GM19438 (cell line): ENCODE data around the gene OPA3.
A peak's percentile ranks its signal among the peaks of the same experiment; 100 is the strongest.

Experiments
- ATAC-seq: cut with Tn5 transposase; IDR thresholded peaks from one replicate; pipeline ENCODE4 v1.9.1; 2021; ENCODE audit warnings: low read depth; ENCODE audit not compliant: unreplicated experiment

Gene OPA3

DNA sequence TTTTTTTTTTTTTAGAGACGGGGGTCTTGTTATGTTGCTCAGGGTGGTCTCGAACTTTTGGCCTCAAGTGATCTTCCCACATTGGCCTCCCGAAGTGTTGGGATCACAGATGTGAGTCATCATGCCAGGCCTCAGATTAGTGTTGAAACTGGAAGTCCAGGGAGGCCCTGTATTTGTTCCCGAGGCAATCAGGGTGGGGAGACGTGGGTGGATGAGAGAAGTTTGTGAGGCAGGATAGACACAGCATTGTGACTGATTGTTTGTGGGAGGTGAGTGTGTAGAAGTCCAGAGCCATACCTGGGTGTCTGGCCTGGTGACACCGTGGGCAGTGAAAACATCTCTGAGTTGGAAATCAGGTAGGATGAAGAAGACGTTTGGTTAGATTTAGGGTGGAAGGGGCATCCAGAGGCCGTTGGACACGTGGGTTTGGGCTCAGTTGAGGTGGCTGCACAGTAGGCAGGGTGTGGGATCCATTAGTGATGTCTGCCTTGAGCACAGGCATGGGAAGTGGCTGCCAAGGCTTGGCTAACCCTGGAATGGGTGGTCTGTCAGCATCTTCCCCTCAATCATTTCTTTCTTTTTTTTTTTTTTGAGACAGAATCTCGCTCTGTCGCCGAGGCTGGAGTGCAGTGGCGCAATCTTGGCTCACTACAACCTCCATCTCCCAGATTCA is 100.2 kb downstream of the OPA3 start:
- ATAC-seq: no peak

DNA sequence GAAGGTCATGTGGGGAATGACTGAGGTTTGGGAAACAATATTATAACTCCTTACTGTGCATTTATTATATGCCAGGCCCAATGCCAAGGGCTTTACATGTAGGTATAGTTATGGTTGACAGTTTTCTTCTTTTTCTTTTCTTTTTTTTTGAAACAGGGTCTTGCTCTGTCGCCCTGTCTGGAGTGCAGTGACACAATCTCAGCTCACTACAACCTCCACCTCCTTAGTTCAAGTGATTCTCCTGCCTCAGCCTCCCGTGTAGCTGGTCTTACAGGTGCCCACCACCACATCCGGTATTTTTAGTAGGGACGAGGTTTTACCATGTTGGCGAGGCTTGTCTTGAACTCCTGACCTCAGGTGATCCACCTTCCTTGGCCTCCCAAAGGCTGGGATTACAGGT is 101.6 kb downstream of the OPA3 start:
- no peak for ATAC-seq

DNA sequence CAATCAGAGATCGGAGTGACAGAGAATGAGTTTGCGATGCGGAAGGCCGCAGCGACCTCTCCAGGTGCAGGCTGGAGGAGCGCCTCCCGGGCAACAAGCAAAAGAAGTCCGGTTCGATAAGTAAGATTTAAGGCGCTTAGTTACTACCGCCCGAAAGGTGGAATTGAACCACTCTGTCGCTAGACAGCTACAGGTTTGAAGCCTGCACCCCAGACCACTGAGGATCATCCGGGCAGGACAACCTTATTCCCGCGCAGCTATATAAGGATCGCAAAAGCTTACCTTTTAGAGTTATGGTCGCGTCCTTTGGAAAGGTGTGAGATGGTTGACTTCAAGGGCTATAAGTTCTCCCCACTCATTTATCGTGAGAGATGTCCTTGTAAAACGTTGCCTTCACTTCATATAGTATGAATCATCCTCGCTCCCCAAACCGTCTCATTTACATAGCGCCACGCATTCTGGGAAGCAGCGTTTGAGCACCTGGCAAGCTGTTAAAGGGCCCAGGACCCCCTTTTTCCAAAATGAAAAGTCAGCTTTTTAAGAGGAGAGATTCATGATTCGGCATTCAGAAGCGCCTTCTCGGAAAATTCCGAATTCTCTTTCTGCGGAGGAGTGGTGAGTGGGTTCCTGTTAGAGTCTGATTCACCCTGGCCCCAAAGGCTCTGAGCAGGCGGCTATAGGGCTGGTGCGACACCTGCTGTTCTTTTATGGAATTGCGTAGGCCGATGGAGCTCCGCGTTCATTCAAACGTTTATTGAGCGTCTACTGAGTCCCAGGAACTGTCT is 106.0 kb downstream of the OPA3 start:
- peak; percentile 75 for ATAC-seq

DNA sequence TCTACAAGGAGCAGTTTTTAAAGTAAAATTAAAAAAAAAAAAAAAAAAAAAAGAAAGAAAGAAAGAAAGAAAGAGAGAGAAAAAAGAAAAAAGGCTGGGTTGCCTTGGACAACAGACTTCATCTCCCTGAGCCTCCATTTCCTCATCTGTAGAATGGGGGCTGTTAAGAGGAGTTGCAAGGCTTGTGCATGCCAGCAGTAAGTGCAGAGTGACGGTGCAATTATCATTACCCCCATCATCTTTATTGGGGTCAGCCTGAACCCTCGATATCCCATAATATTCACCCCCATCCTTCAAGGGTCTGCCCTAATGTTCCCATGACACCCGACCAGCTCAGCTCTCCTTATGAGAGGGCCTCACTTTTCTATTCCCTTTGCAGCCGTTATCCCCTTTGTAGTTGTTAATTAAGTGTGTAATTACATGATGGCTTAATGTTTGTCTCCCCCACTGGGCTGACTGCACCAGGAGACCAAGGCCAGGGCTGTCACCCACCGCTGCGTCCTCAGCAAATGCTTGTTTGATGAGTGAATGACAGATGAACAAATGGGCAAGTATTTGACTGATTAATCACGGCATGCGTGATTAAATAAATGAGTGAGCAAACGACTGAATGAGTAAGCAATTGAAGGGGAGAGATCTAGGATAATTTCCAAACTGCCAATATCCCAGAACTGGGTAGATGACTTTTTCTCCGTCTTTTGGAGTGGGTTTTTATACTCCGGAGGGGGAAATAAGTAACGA is 106.7 kb downstream of the OPA3 start:
- no peak for ATAC-seq
